Measurements from ENCODE around the gene NAT10.

DNA sequence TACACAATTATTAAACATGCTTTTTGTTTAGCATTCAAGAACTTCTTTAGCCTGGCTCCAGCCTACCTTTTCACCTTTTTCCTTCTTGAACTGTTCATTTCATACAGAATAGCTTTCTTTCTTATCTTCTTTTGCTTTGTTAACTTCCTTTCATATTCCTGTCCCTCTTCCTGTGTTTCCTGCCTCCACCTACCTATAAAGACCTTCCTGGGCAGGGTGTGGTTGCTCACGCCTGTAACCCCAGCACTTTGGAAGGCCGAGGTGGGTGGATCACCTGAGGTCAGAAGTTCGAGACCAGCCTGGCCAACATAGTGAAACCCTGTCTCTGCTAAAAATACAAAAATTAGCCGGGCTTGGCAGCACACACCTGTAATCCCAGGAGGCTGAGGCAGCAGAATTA lies 31.0 kb upstream of the NAT10 start:
- TF ChIP-seq RARB (CRISPR knock-in tag; IDR thresholded peaks at IDR 0.05) (no peak), ZNF8 (CRISPR knock-in tag; IDR thresholded peaks at IDR 0.05) (no peak), SNAI2 (CRISPR knock-in tag; IDR thresholded peaks at IDR 0.05) (no peak), BACH2 (CRISPR knock-in tag; IDR thresholded peaks at IDR 0.05; ENCODE audit: borderline replicate concordance) (no peak), PPARA (CRISPR knock-in tag; IDR thresholded peaks at IDR 0.05; ENCODE audit: borderline replicate concordance) (no peak), TCF4 (CRISPR knock-in tag; IDR thresholded peaks at IDR 0.05; ENCODE audit: borderline replicate concordance) (no peak)
- TF ChIP-seq, protein P1, sequence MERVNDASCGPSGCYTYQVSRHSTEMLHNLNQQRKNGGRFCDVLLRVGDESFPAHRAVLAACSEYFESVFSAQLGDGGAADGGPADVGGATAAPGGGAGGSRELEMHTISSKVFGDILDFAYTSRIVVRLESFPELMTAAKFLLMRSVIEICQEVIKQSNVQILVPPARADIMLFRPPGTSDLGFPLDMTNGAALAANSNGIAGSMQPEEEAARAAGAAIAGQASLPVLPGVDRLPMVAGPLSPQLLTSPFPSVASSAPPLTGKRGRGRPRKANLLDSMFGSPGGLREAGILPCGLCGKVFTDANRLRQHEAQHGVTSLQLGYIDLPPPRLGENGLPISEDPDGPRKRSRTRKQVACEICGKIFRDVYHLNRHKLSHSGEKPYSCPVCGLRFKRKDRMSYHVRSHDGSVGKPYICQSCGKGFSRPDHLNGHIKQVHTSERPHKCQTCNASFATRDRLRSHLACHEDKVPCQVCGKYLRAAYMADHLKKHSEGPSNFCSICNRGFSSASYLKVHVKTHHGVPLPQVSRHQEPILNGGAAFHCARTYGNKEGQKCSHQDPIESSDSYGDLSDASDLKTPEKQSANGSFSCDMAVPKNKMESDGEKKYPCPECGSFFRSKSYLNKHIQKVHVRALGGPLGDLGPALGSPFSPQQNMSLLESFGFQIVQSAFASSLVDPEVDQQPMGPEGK (CRISPR knock-in tag; IDR thresholded peaks at IDR 0.05; ENCODE audit: borderline replicate concordance), result no peak
- TF ChIP-seq, protein P2, sequence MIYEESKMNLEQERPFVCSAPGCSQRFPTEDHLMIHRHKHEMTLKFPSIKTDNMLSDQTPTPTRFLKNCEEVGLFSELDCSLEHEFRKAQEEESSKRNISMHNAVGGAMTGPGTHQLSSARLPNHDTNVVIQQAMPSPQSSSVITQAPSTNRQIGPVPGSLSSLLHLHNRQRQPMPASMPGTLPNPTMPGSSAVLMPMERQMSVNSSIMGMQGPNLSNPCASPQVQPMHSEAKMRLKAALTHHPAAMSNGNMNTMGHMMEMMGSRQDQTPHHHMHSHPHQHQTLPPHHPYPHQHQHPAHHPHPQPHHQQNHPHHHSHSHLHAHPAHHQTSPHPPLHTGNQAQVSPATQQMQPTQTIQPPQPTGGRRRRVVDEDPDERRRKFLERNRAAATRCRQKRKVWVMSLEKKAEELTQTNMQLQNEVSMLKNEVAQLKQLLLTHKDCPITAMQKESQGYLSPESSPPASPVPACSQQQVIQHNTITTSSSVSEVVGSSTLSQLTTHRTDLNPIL (CRISPR knock-in tag; IDR thresholded peaks at IDR 0.05; ENCODE audit: low read depth), result no peak
